Loucy (cell line): ENCODE results near the gene SLC44A2.

Experiments
- H2AFZ ChIP-seq: fragments of 200-600 bp; sonication (generic); 2 replicates; pipeline ENCODE4 v1.6.0; 2016; ENCODE audit warnings: antibody characterized with exemption, mild to moderate bottlenecking, low read length, moderate library complexity
- H3F3A ChIP-seq: fragments of 200-600 bp; 2 replicates; pipeline ENCODE4 v1.6.0; 2016; ENCODE audit warnings: antibody characterized with exemption, low read depth, mild to moderate bottlenecking
- H3K27me3 ChIP-seq: fragments of 200-600 bp; sonication (generic); 2 replicates; pipeline ENCODE4 v1.6.1; 2014; ENCODE audit warnings: low read length, mild to moderate bottlenecking; ENCODE audit not compliant: insufficient read depth, poor library complexity, severe bottlenecking
- H3K36me3 ChIP-seq: fragments of 200-600 bp; sonication (generic); 2 replicates; pipeline ENCODE4 v1.6.1; 2016; ENCODE audit warnings: low read length; ENCODE audit not compliant: insufficient read depth
- H3K4me1 ChIP-seq: fragments of 200-600 bp; sonication (generic); 2 replicates; pipeline ENCODE4 v1.5.1; 2014; ENCODE audit warnings: low read length, mild to moderate bottlenecking; ENCODE audit not compliant: insufficient read depth, poor library complexity, severe bottlenecking
- H3K4me2 ChIP-seq: fragments of 200-600 bp; sonication (generic); 2 replicates; pipeline ENCODE4 v1.6.0; 2014; ENCODE audit warnings: antibody characterized with exemption, low read length, low read depth, mild to moderate bottlenecking; ENCODE audit not compliant: poor library complexity, severe bottlenecking
- H3K4me3 ChIP-seq: fragments of 200-600 bp; sonication (generic); 2 replicates; pipeline ENCODE4 v1.5.1; 2014; ENCODE audit warnings: low read length, mild to moderate bottlenecking, mixed read lengths; ENCODE audit not compliant: poor library complexity, severe bottlenecking
- H3K79me2 ChIP-seq: fragments of 200-600 bp; sonication (generic); 2 replicates; pipeline ENCODE4 v1.6.1; 2014; ENCODE audit warnings: low read length; ENCODE audit not compliant: insufficient read depth
- H3K9ac ChIP-seq: fragments of 200-600 bp; sonication (generic); 2 replicates; pipeline ENCODE4 v1.6.0; 2014; ENCODE audit warnings: mild to moderate bottlenecking, low read depth, low read length, moderate library complexity; ENCODE audit not compliant: poor library complexity, severe bottlenecking
- H3K9me2 ChIP-seq: fragments of 200-600 bp; sonication (generic); replicated peaks from 2 replicates; pipeline ENCODE4 v1.6.1; 2016; ENCODE audit warnings: low read depth, low read length, mixed read lengths
- H3K9me3 ChIP-seq: fragments of 200-600 bp; sonication (generic); 2 replicates; pipeline ENCODE4 v1.6.1; 2014; ENCODE audit warnings: mild to moderate bottlenecking, antibody characterized with exemption, low read length, low read depth; ENCODE audit not compliant: insufficient read depth
- H4K20me1 ChIP-seq: fragments of 200-600 bp; sonication (generic); 2 replicates; pipeline ENCODE4 v1.6.0; 2014; ENCODE audit warnings: antibody characterized with exemption, low read length, mild to moderate bottlenecking; ENCODE audit not compliant: insufficient read depth, poor library complexity, severe bottlenecking
- CTCF ChIP-seq: fragments of 200-600 bp; sonication (generic); conservative IDR thresholded peaks from 2 replicates; pipeline ENCODE4 v1.5.1; 2014; ENCODE audit warnings: mild to moderate bottlenecking, antibody characterized with exemption, low read length
- EZH2phosphoT487 ChIP-seq: fragments of 200-600 bp; IDR thresholded peaks from 2 replicates; pipeline ENCODE4 v1.6.1; 2018; ENCODE audit warnings: antibody characterized with exemption, mild to moderate bottlenecking, moderate library complexity, borderline replicate concordance

SLC44A2 gene

GRCh38 chr19:10625762-10626138 lies 397 bp downstream of the SLC44A2 start:
- no peaks in the 10 kb centered on the region for H3K9me2 ChIP-seq
- H2AFZ ChIP-seq, result no peak overlapping the region
- no peaks in the 10 kb centered on the region for H3K79me2 ChIP-seq
- H3K9ac ChIP-seq, result no peak overlapping the region
- H3K4me2 ChIP-seq, result no peak overlapping the region
- H3F3A ChIP-seq, result no peaks in the 10 kb centered on the region
- no peaks in the 10 kb centered on the region for H3K4me1 ChIP-seq
- H3K27me3 ChIP-seq, result no peaks in the 10 kb centered on the region
- TF ChIP-seq CTCF, result no peak
- TF ChIP-seq EZH2phosphoT487, result no peak
- H3K36me3 ChIP-seq, result peaks cover 13% of the 10 kb centered on the region; the same call in 1 of the 2 replicates
- no peaks in the 10 kb centered on the region for H4K20me1 ChIP-seq
- no peak overlapping the region for H3K4me3 ChIP-seq
- no peaks in the 10 kb centered on the region for H3K9me3 ChIP-seq

- peaks cover 49% of the 10 kb centered on the region; the same call in 1 of the 2 replicates for H3K36me3 ChIP-seq
- H2AFZ ChIP-seq, result no peak overlapping the region
- no peak for TF ChIP-seq EZH2phosphoT487
- no peak for TF ChIP-seq CTCF
- H4K20me1 ChIP-seq, result no peaks in the 10 kb centered on the region
- H3K4me2 ChIP-seq, result no peak overlapping the region
- no peak overlapping the region for H3K9ac ChIP-seq
- H3K4me1 ChIP-seq, result no peaks in the 10 kb centered on the region
- H3K4me3 ChIP-seq, result no peak overlapping the region
- no peaks in the 10 kb centered on the region for H3K79me2 ChIP-seq
- no peaks in the 10 kb centered on the region for H3K27me3 ChIP-seq
- no peaks in the 10 kb centered on the region for H3F3A ChIP-seq
- H3K9me2 ChIP-seq, result no peaks in the 10 kb centered on the region
- no peaks in the 10 kb centered on the region for H3K9me3 ChIP-seq
Measured at GRCh38 chr19:10631874-10632273, 6.5 kb downstream of the SLC44A2 start.

GRCh38 chr19:10634430-10634829 lies 9.1 kb downstream of the SLC44A2 start:
- Histone ChIP-seq H3K79me2 (no peaks in the 10 kb centered on the region), H3K9me3 (no peaks in the 10 kb centered on the region), H3K36me3 (peaks cover 49% of the 10 kb centered on the region; the same call in 1 of the 2 replicates), H3K9me2 (no peaks in the 10 kb centered on the region), H3K4me2 (no peak overlapping the region), H4K20me1 (no peaks in the 10 kb centered on the region), H3K9ac (no peak overlapping the region), H3K27me3 (no peaks in the 10 kb centered on the region), H3K4me3 (no peak overlapping the region), H3F3A (no peaks in the 10 kb centered on the region), H3K4me1 (no peaks in the 10 kb centered on the region), H2AFZ (no peak overlapping the region)
- TF ChIP-seq CTCF, result no peak
- no peak for TF ChIP-seq EZH2phosphoT487
